ENCODE results near the gene USB1.

GRCh38 chr16:58002936-58003335, 1.7 kb downstream of the USB1 start:
- no peak for TF ChIP-seq POLR2A (IDR thresholded peaks at IDR 0.05)
- no peak for TF ChIP-seq CTCF (IDR thresholded peaks at IDR 0.05)
